H1 (cell line): ENCODE data around the gene NCOA6. TPM values are rescaled to one million over a fixed set of nuclear protein-coding genes. Genes with fewer than 3 reads are reported as not detected.
A peak's percentile ranks its signal among the peaks of the same experiment; 100 is the strongest.

ENCODE experiments used
- CTCF ChIA-PET: fragments of 300-600 bp; sonication (Branson Sonifier 250); formaldehyde crosslinking; loops from one replicate; lab custom pipeline; 2021; ENCODE audit not compliant: partially characterized antibody; lab: Charles Lee
- POLR2A ChIA-PET: fragments of 300-600 bp; sonication (Branson Sonifier 250); formaldehyde crosslinking; loops from one replicate; lab custom pipeline; 2021; ENCODE audit warnings: inconsistent platforms; ENCODE audit not compliant: partially characterized antibody; lab: Charles Lee
- DNase-seq, 2 experiments: peaks; one replicate each; pipeline versions ENCODE4 v3.0.0 to v3.0.0-alpha.2; 2010 to 2022; ENCODE audit warnings: low spot score in 2 of 2, low read depth in 1 of 2, mixed read lengths in 1 of 2
- FAIRE-seq: peaks from 2 replicates; lab custom pipeline; 2011; peaks lifted over from hg19 to GRCh38; lab: Jason Lieb, UNC
- H2AFZ ChIP-seq: 2 replicates; pipeline ENCODE4 v1.8.1; 2012; ENCODE audit warnings: low read length, inconsistent platforms
- H2AK5ac ChIP-seq: 2 replicates; pipeline ENCODE4 v1.6.1; 2013; ENCODE audit warnings: low read depth, low read length
- H2BK120ac ChIP-seq: replicated peaks from 2 replicates; pipeline ENCODE3; 2013; ENCODE audit warnings: low read depth, low read length, inconsistent platforms
- H2BK12ac ChIP-seq: 2 replicates; pipeline ENCODE4 v1.6.1; 2013; ENCODE audit warnings: low read depth, low read length
- H2BK15ac ChIP-seq: 2 replicates; pipeline ENCODE4 v1.6.1; 2013; ENCODE audit warnings: low read length
- H2BK20ac ChIP-seq: 2 replicates; pipeline ENCODE4 v1.6.1; 2013; ENCODE audit warnings: low read length
- H2BK5ac ChIP-seq: 2 replicates; pipeline ENCODE4 v1.6.1; 2013; ENCODE audit warnings: low read depth, low read length
- H3K14ac ChIP-seq: 2 replicates; pipeline ENCODE4 v1.6.1; 2013; ENCODE audit warnings: inconsistent platforms; ENCODE audit not compliant: insufficient read length
- H3K18ac ChIP-seq: 2 replicates; pipeline ENCODE4 v1.6.1; 2013; ENCODE audit warnings: low read length; ENCODE audit errors: extremely low read depth
- H3K23ac ChIP-seq: 2 replicates; pipeline ENCODE4 v1.6.1; 2013; ENCODE audit warnings: inconsistent platforms; ENCODE audit not compliant: insufficient read length
- H3K23me2 ChIP-seq: 2 replicates; pipeline ENCODE4 v1.6.1; 2013; ENCODE audit warnings: low read depth, low read length
- H3K27ac ChIP-seq: 2 replicates; pipeline ENCODE4 v1.6.1; 2011; ENCODE audit warnings: low read depth, low read length, inconsistent platforms
- H3K27me3 ChIP-seq, 4 experiments: replicated peaks in 1 of 4; 1 replicate in 1 of 4; 2 replicates in 3 of 4; pipeline versions ENCODE4 v1.6.1 to v1.8.1; 2011 to 2013; ENCODE audit warnings: low read length in 3 of 4, mild to moderate bottlenecking in 3 of 4, inconsistent platforms in 2 of 4, mixed read lengths in 2 of 4, moderate library complexity in 1 of 4; ENCODE audit not compliant: control insufficient read depth in 3 of 4, insufficient read depth in 3 of 4; ENCODE audit errors: extremely low read depth in 1 of 4
- H3K36me3 ChIP-seq, 4 experiments: 2 replicates each; pipeline versions ENCODE4 v1.6.1 to v1.8.1; 2011 to 2013; ENCODE audit warnings: mild to moderate bottlenecking in 4 of 4, low read length in 3 of 4, moderate library complexity in 2 of 4, control low read depth in 1 of 4, inconsistent platforms in 1 of 4; ENCODE audit not compliant: insufficient read depth in 4 of 4, control insufficient read depth in 2 of 4
- H3K4ac ChIP-seq: replicated peaks from 2 replicates; pipeline ENCODE3; 2013; ENCODE audit warnings: low read length, low read depth, mixed read lengths, inconsistent platforms; ENCODE audit not compliant: insufficient read length
- H3K4me1 ChIP-seq, 4 experiments: replicated peaks in 1 of 4; 1 replicate in 1 of 4; 2 replicates in 3 of 4; pipeline versions ENCODE4 v1.6.1 to v1.8.1; 2011 to 2013; ENCODE audit warnings: low read length in 3 of 4, inconsistent platforms in 2 of 4, mixed read lengths in 1 of 4; ENCODE audit not compliant: insufficient read depth in 4 of 4, control insufficient read depth in 3 of 4
- H3K4me2 ChIP-seq, 2 experiments: 2 replicates each; pipeline versions ENCODE4 v1.6.1 to v1.8.1; 2011 to 2013; ENCODE audit warnings: low read depth in 2 of 2, low read length in 2 of 2, control low read depth in 1 of 2, inconsistent platforms in 1 of 2, mild to moderate bottlenecking in 1 of 2; ENCODE audit not compliant: insufficient read depth in 1 of 2
- H3K4me3 ChIP-seq, 4 experiments: fragments of 200-600, 300-600 bp in 1 of 4; sonication (generic), shearing (Covaris generic), sonication (Bioruptor Twin) in 1 of 4; 2 replicates each; pipeline versions ENCODE4 v1.5.1 to v1.8.1; 2011 to 2016; ENCODE audit warnings: low read length in 4 of 4, low read depth in 3 of 4, control low read depth in 2 of 4, inconsistent platforms in 2 of 4, mild to moderate bottlenecking in 2 of 4, mixed read lengths in 1 of 4, moderate library complexity in 1 of 4; ENCODE audit not compliant: insufficient read depth in 2 of 4; ENCODE audit errors: extremely low read depth in 1 of 4
- H3K56ac ChIP-seq: replicated peaks from 2 replicates; pipeline ENCODE3; 2013; ENCODE audit warnings: low read depth, mild to moderate bottlenecking, mixed read lengths, low read length, inconsistent platforms; ENCODE audit not compliant: insufficient read length
- H3K79me1 ChIP-seq: 2 replicates; pipeline ENCODE4 v1.6.1; 2013; ENCODE audit warnings: low read depth, low read length, control low read depth
- H3K79me2 ChIP-seq, 2 experiments: 2 replicates each; pipeline versions ENCODE4 v1.6.1 to v1.8.1; 2012 to 2013; ENCODE audit warnings: low read length in 2 of 2, mild to moderate bottlenecking in 2 of 2, inconsistent platforms in 1 of 2; ENCODE audit not compliant: insufficient read depth in 2 of 2, control insufficient read depth in 1 of 2
- H3K9ac ChIP-seq, 4 experiments: replicated peaks in 1 of 4; 1 replicate in 1 of 4; 2 replicates in 3 of 4; pipeline versions ENCODE4 v1.6.1 to v1.8.1; 2011 to 2013; ENCODE audit warnings: low read depth in 3 of 4, low read length in 3 of 4, control low read depth in 2 of 4, mild to moderate bottlenecking in 2 of 4, moderate library complexity in 2 of 4, inconsistent platforms in 1 of 4; ENCODE audit errors: extremely low read depth in 1 of 4
- H3K9me3 ChIP-seq, 2 experiments: 2 replicates each; pipeline versions ENCODE4 v1.6.1 to v1.8.1; 2012 to 2013; ENCODE audit warnings: mild to moderate bottlenecking in 2 of 2, moderate library complexity in 2 of 2, control low read depth in 1 of 2, inconsistent platforms in 1 of 2, low read depth in 1 of 2, low read length in 1 of 2, mixed read lengths in 1 of 2; ENCODE audit not compliant: insufficient read depth in 2 of 2
- H4K20me1 ChIP-seq, 2 experiments: replicated peaks in 1 of 2; 2 replicates each; pipeline versions ENCODE3 to v1.8.1; 2011 to 2013; ENCODE audit warnings: inconsistent platforms in 2 of 2, low read length in 2 of 2, mild to moderate bottlenecking in 1 of 2; ENCODE audit not compliant: insufficient read depth in 2 of 2, control insufficient read depth in 1 of 2
- H4K5ac ChIP-seq: 2 replicates; pipeline ENCODE4 v1.6.1; 2013; ENCODE audit warnings: low read length, low read depth, mixed read lengths, inconsistent platforms; ENCODE audit not compliant: insufficient read length
- H4K8ac ChIP-seq: 2 replicates; pipeline ENCODE4 v1.8.0; 2013; ENCODE audit warnings: mild to moderate bottlenecking, moderate library complexity, low read length, inconsistent platforms; ENCODE audit not compliant: insufficient read depth; ENCODE audit errors: extremely low read depth
- H4K91ac ChIP-seq: replicated peaks from 2 replicates; pipeline ENCODE3; 2013; ENCODE audit warnings: low read length, mixed read lengths, inconsistent platforms; ENCODE audit not compliant: insufficient read length
- BCL11A ChIP-seq, 2 experiments: IDR thresholded peaks; one replicate each; pipeline ENCODE4 v1.6.1; 2011; ENCODE audit warnings: low read depth in 2 of 2, low read length in 2 of 2, mild to moderate bottlenecking in 2 of 2
- BRCA1 ChIP-seq: IDR thresholded peaks from 2 replicates; pipeline ENCODE4 v1.6.1; 2012; ENCODE audit warnings: low read depth, low read length, improper control_type of control experiment
- CREB1 ChIP-seq: IDR thresholded peaks from 2 replicates; pipeline ENCODE4 v1.6.1; 2012; ENCODE audit warnings: inconsistent platforms
- EP300 ChIP-seq, 2 experiments: IDR thresholded peaks; 1 replicate in 1 of 2; 2 replicates in 1 of 2; pipeline ENCODE4 v1.6.1; 2011 to 2012; ENCODE audit warnings: low read depth in 2 of 2, low read length in 2 of 2, mild to moderate bottlenecking in 2 of 2, borderline replicate concordance in 1 of 2, inconsistent platforms in 1 of 2, moderate library complexity in 1 of 2
- FOSL1 ChIP-seq: IDR thresholded peaks from 2 replicates; pipeline ENCODE4 v1.6.1; 2011; ENCODE audit warnings: mild to moderate bottlenecking, low read depth, low read length, moderate library complexity; ENCODE audit not compliant: insufficient read depth
- NRF1 ChIP-seq: IDR thresholded peaks from 2 replicates; pipeline ENCODE4 v1.6.1; 2011; ENCODE audit warnings: mild to moderate bottlenecking, low read depth, low read length, improper control_type of control experiment
- PHF8 ChIP-seq: fragments of 200-600 bp; sonication (generic); conservative IDR thresholded peaks from 2 replicates; pipeline ENCODE4 v1.7.1; 2012; ENCODE audit warnings: low read depth, mild to moderate bottlenecking, inconsistent platforms, low read length, moderate library complexity
- POLR2AphosphoS5 ChIP-seq: IDR thresholded peaks from 2 replicates; pipeline ENCODE4 v1.6.1; 2011; ENCODE audit warnings: low read depth, low read length
- RFX5 ChIP-seq: IDR thresholded peaks from 2 replicates; pipeline ENCODE4 v1.6.1; 2011; ENCODE audit warnings: low read depth, low read length, improper control_type of control experiment, borderline replicate concordance
- SIRT6 ChIP-seq: IDR thresholded peaks from one replicate; pipeline ENCODE4 v1.7.1; 2012; ENCODE audit warnings: low read length, inconsistent platforms
- SIX5 ChIP-seq: IDR thresholded peaks from 2 replicates; pipeline ENCODE4 v1.6.1; 2011; ENCODE audit warnings: mild to moderate bottlenecking, low read depth, low read length
- SP2 ChIP-seq: IDR thresholded peaks from 2 replicates; pipeline ENCODE4 v1.6.1; 2012; ENCODE audit warnings: mild to moderate bottlenecking, low read length, inconsistent platforms
- WGBS, 2 experiments: shearing (Covaris generic) in 1 of 2; methylation state at CpG; one replicate each; pipeline versions ENCODE4 v1.1.6 to v1.1.7; 2013 to 2015; ENCODE audit warnings: low lambda C conversion rate in 2 of 2, mixed read lengths in 2 of 2, inconsistent platforms in 1 of 2, low coverage in 1 of 2, missing lambda C conversion rate in 1 of 2; ENCODE audit not compliant: insufficient replicate concordance in 2 of 2, insufficient coverage in 1 of 2, insufficient read length in 1 of 2; ENCODE audit errors: extremely low coverage in 1 of 2, missing lambda C conversion rate in 1 of 2; 5-methylcytosine and 5-hydroxymethylcytosine counted together
- polyA plus RNA-seq, 7 experiments: library from polyadenylated mRNA; depleted of rRNA in 3 of 7; stranded (reverse) in 5 of 7; unstranded in 2 of 7; fragments of >200 nt in 5 of 7; fragments of 200-250 nt in 2 of 7; gene quantifications; 1 replicate in 5 of 7; 2 replicates in 1 of 7; 4 replicates in 1 of 7; pipeline versions ENCODE4 v1.2.1 to v1.2.3, GENCODE V29; 2011 to 2013; ENCODE audit warnings: missing spikeins in 2 of 7, mixed read lengths in 2 of 7
- total RNA-seq: library from RNA; stranded (reverse); fragmentation: NEBNext Ultra II Directional; extraction: Animal tissue kit (Norgen Biotek cat#: 25700); gene quantifications from 2 replicates; pipeline ENCODE4 v1.2.1, GENCODE V29; 2021

NCOA6 gene
- total and polyA plus RNA-seq, 2 of the 8 experiments (the other 6 are each of a cell fraction or from before 2014, with no cell fraction given) = 9.0 to 9.5 TPM

DNA sequence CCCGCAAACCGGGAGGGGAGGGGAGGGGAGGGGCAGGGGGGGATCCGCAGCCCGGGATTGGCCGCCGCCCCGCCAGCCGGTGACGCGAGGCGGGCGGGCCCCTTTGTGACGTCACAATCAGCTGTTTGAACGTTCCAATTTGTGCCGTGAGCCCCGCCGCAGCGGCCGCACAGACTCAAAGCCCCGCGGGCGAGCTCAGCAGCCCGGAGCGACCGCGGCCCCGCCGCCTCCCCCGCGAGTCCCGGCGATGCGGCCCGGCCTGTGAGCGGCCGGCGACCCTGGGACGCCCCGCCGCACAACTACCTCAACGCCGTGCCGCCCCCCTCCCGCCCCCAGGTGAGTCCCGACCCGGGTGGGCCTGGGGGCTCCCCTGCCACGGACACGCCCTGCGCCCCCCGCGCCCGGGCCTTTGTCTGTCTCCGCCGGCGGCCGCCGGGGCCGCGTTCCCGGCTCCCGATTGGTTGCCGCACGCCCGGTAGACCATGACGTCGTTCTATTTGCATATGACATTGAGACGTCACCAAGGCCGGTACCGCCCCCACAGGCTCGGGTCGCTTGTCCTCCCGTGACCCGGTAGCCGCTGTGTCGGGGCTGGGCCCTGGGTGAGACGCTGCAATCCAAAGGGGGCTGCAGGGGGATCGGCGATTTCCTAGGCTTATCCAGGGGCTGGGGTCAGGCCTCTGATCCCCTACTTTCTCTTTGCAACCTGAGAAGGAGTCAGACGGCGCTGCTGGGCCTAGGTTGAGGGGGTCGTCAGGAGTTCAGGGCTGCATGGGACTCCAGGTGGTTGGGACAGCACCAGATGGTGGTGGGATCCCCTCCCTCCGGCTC lies 121.1 kb downstream of the NCOA6 start, which contains the start of gene TP53INP2:
TP53INP2 (plus strand) TSS at position 168 of the 831 bp plus-strand sequence. CDS start 4,396 bp downstream, outside the sequence.
- DNase-seq = peak in 1 of 2 experiments; percentile 95
- H3K9me3 ChIP-seq = no peaks in the 10 kb centered on the region
- peak within 1 kb of the TSS; percentile 96 to 100 for H3K4me2 ChIP-seq
- peaks cover 0 to 2% of the 10 kb centered on the region in 2 experiments for H4K20me1 ChIP-seq
- H3K4me3 ChIP-seq = peak within 1 kb of the TSS; percentile 75 to 90 (median 82)
- no peak within 1 kb of the TSS for H2BK5ac ChIP-seq
- no peak within 1 kb of the TSS for H3K4ac ChIP-seq
- no peaks in the 10 kb centered on the region for H3K79me1 ChIP-seq
- FAIRE-seq = no peak
- peak within 1 kb of the TSS; percentile 77 for H4K8ac ChIP-seq
- H3K18ac ChIP-seq = peak within 1 kb of the TSS; percentile 24; the same call in 1 of the 2 replicates
- H3K23ac ChIP-seq = no peak within 1 kb of the TSS
- 0 out of 2 replicates have a peak within 1 kb of the TSS, but pooled peaks have one; percentile 83 for H2BK15ac ChIP-seq
- peak within 1 kb of the TSS; percentile 73; the same call in 1 of the 2 replicates for H3K27ac ChIP-seq
- ChIA-PET POLR2A (interaction anchor here (1.0 to 1.7 kb wide), 8 partner anchors 10 to 402 kb away, joined by 3 to 8 read pairs (median 3); partner anchors contain the start of genes DYNLRB1 and PIGU), CTCF (interaction anchor here (0.5 to 6.5 kb wide), 8 partner anchors 19 to 186 kb away, joined by 3 to 48 read pairs (median 4); no protein-coding TSS in a partner anchor)
- peak within 1 kb of the TSS; percentile 54 to 82 (median 72); a peak in 6 of 7 replicates for H3K9ac ChIP-seq
- peaks cover 7% of the 10 kb centered on the region; the same call in 1 of the 2 replicates for H3K23me2 ChIP-seq
- H3K4me1 ChIP-seq = peaks cover 0 to 9% (median 5%) of the 10 kb centered on the region in 4 experiments; a peak in 4 of 7 replicates
- 4% methylated on average over 34 of the region's 82 CpGs; no CpG with 5 or more reads in 1 of the 2 experiments for WGBS, 2 experiments
- no peak within 1 kb of the TSS for H4K91ac ChIP-seq
- peaks cover 0 to 16% (median 13%) of the 10 kb centered on the region in 4 experiments; a peak in 6 of 7 replicates for H3K27me3 ChIP-seq
- H3K36me3 ChIP-seq = no peaks in the 10 kb centered on the region
- H2AFZ ChIP-seq = peak within 1 kb of the TSS; percentile 87
- H3K14ac ChIP-seq = peak within 1 kb of the TSS; percentile 82
- H3K56ac ChIP-seq = no peak within 1 kb of the TSS
- no peak within 1 kb of the TSS for H2AK5ac ChIP-seq
- no peak within 1 kb of the TSS for H4K5ac ChIP-seq
- no peak within 1 kb of the TSS for H2BK120ac ChIP-seq
- 0 out of 2 replicates have a peak within 1 kb of the TSS, but pooled peaks have one; percentile 80 for H2BK12ac ChIP-seq
- no peaks in the 10 kb centered on the region for H3K79me2 ChIP-seq
- H2BK20ac ChIP-seq = no peak within 1 kb of the TSS
- peak; percentile 44; the same call in 1 of the 2 replicates for TF ChIP-seq POLR2AphosphoS5
- TF ChIP-seq BRCA1 = no peak
- peak; percentile 82 for TF ChIP-seq PHF8
- no peak for TF ChIP-seq SIX5
- TF ChIP-seq SIRT6 = no peak
- TF ChIP-seq RFX5 = no peak
- no peak for TF ChIP-seq FOSL1
- no peak for TF ChIP-seq BCL11A (IDR thresholded peaks at IDR 0.05; ENCODE audit: low read depth in 2 of 2, low read length in 2 of 2)
- no peak for TF ChIP-seq NRF1
- peak; percentile 92 for TF ChIP-seq CREB1
- no peak for TF ChIP-seq SP2
- TF ChIP-seq EP300 (IDR thresholded peaks at IDR 0.05; ENCODE audit: borderline replicate concordance in 1 of 2, low read depth in 2 of 2, low read length in 2 of 2) = no peak; a peak in 1 of 3 replicates
